Ovary (tissue), 9 donors: Measurements from ENCODE around the gene CWF19L1. TPM values are rescaled to one million over a fixed set of nuclear protein-coding genes. Genes with fewer than 3 reads are reported as not detected.

Source experiments
- DNase-seq, 5 donors: peaks; one replicate each; pipeline ENCODE4 v3.0.0-alpha.2; 2019 to 2020
- H3K27ac ChIP-seq, 2 donors: fragments of 200-600 bp; one replicate each; pipeline versions ENCODE4 v1.5.1 to v1.8.0; 2019 to 2022
- H3K27me3 ChIP-seq: fragments of 200-600 bp; one replicate; pipeline ENCODE4 v1.8.0; 2022
- H3K36me3 ChIP-seq: fragments of 200-600 bp; sonication (generic); one replicate; pipeline ENCODE4 v1.5.1; 2019
- H3K4me1 ChIP-seq: one replicate; pipeline ENCODE4 v1.8.1; 2013; ENCODE audit warnings: mild to moderate bottlenecking, moderate library complexity; ENCODE audit not compliant: insufficient read depth
- H3K4me3 ChIP-seq: fragments of 200-600 bp; sonication (generic); one replicate; pipeline ENCODE4 v1.5.1; 2017
- H3K9me3 ChIP-seq, 2 donors: fragments of 200-600 bp in 1 of 2; sonication (generic) in 1 of 2; one replicate each; pipeline versions ENCODE4 v1.5.1 to v1.8.1; 2013 to 2019; ENCODE audit warnings: mild to moderate bottlenecking in 1 of 2, moderate library complexity in 1 of 2
- CTCF ChIP-seq, 3 donors: fragments of 450-650 bp in 2 of 3; fragments of 200-600 bp in 1 of 3; IDR thresholded peaks; one replicate each; pipeline versions ENCODE4 v1.5.1 to v1.8.0; 2016 to 2022; ENCODE audit warnings: antibody characterized with exemption in 3 of 3, mild to moderate bottlenecking in 1 of 3
- EP300 ChIP-seq: sonication (generic); formaldehyde crosslinking; IDR thresholded peaks from one replicate; pipeline ENCODE4 v1.6.1; 2017; ENCODE audit warnings: antibody characterized with exemption
- POLR2A ChIP-seq: fragments of 450-650 bp; IDR thresholded peaks from one replicate; pipeline ENCODE4 v1.6.1; 2017; ENCODE audit warnings: antibody characterized with exemption, mild to moderate bottlenecking, moderate library complexity
- WGBS, 3 donors: extraction: QIAGEN DNeasy Blood & Tissue Kit in 1 of 3; methylation state at CpG; one replicate each; pipeline versions ENCODE4 v1.1.5 to v1.1.7; 2013 to 2017; 5-methylcytosine and 5-hydroxymethylcytosine counted together
- intact Hi-C, 4 donors: fragments of 100-400 bp; cut with DNase I; formaldehyde crosslinking; loops; one replicate each; pipeline versions ENCODE4 v1.11.0 to v1.15.1; 2022 to 2023
- polyA plus RNA-seq, 2 donors: library from polyadenylated mRNA; stranded (reverse); fragments of 200-250 nt in 1 of 2; fragments of 350-450 nt in 1 of 2; fragmentation: Illumina TruSeq in 1 of 2; extraction: RNeasy Lipid Tissue Mini Kit (QIAGEN cat#74804) in 1 of 2; gene quantifications; one replicate each; pipeline ENCODE4 v1.2.3, GENCODE V29; 2013 to 2014
- total RNA-seq, 7 donors: library from RNA; depleted of rRNA in 2 of 7; stranded (reverse); fragments of >200 nt in 2 of 7; fragmentation: NEBNext Ultra II Directional in 3 of 7; extraction: Animal tissue kit (Norgen Biotek cat#: 25700) in 3 of 7; gene quantifications; one replicate each; pipeline versions ENCODE4 v1.1.0 to v1.2.4, GENCODE V29; 2016 to 2023
- donor health status: DM: no; HTN: no; CAD: no; lungs with moderate emphysema.
- donor health status: DM: no; HTN: no; CAD: no.
- donor health status: Bipolar disorder and iron deficiency.
- donor health status: DM: yes; HTN: yes; CAD: no.
- donor health status: DM: no; HTN: no; CAD: no.
- donor health status: DM: yes; HTN: yes; CAD: no.

CWF19L1 gene
- total and polyA plus RNA-seq, 9 donors: 17.1 to 24.6 (median 20.5) TPM

GRCh38 chr10:100265821-100266485 is 1.5 kb downstream of the CWF19L1 start:
- Histone ChIP-seq H3K9me3 (no peaks in the 10 kb centered on the region), H3K4me1 (peaks cover 4% of the 10 kb centered on the region), H3K27me3 (no peaks in the 10 kb centered on the region), H3K4me3 (no peak overlapping the region), H3K27ac (no peak overlapping the region), H3K36me3 (no peaks in the 10 kb centered on the region)
- WGBS, 3 donors: 89 to 92% (median 90%) methylated on average over 15 of the region's 15 CpGs
- TF ChIP-seq CTCF (IDR thresholded peaks at IDR 0.05) (no peak), EP300 (no peak), POLR2A (no peak)
- no peak for DNase-seq
- intact Hi-C loops: no loop called here

GRCh38 chr10:100254191-100254590 is 13.2 kb downstream of the CWF19L1 start:
- H3K36me3 ChIP-seq: no peaks in the 10 kb centered on the region
- H3K9me3 ChIP-seq: no peaks in the 10 kb centered on the region
- DNase-seq: no peak
- TF ChIP-seq EP300: no peak
- TF ChIP-seq POLR2A: no peak
- TF ChIP-seq CTCF (IDR thresholded peaks at IDR 0.05): no peak
- no peak overlapping the region for H3K4me3 ChIP-seq
- intact Hi-C loops: no loop called here
- no peaks in the 10 kb centered on the region for H3K27me3 ChIP-seq
- H3K4me1 ChIP-seq: no peaks in the 10 kb centered on the region
- 93 to 97% (median 93%) methylated on average over 3 of the region's 3 CpGs for WGBS, 3 donors
- no peak overlapping the region for H3K27ac ChIP-seq

- Histone ChIP-seq H3K9me3 (no peaks in the 10 kb centered on the region), H3K4me3 (no peak overlapping the region), H3K36me3 (no peaks in the 10 kb centered on the region), H3K4me1 (no peaks in the 10 kb centered on the region), H3K27ac (no peak overlapping the region), H3K27me3 (no peaks in the 10 kb centered on the region)
- intact Hi-C loops: no loop called here
- WGBS, 3 donors: 90 to 94% (median 92%) methylated on average over 5 of the region's 5 CpGs
- DNase-seq: no peak
- TF ChIP-seq CTCF (IDR thresholded peaks at IDR 0.05) (no peak), POLR2A (no peak), EP300 (no peak)
Observed at GRCh38 chr10:100253041-100253440, 14.4 kb downstream of the CWF19L1 start.

GRCh38 chr10:100248820-100249219 is 18.6 kb downstream of the CWF19L1 start:
- DNase-seq: no peak
- H3K4me3 ChIP-seq: no peak overlapping the region
- 89 to 95% (median 92%) methylated on average over 7 of the region's 7 CpGs for WGBS, 3 donors
- H3K36me3 ChIP-seq: no peaks in the 10 kb centered on the region
- no peak for TF ChIP-seq EP300
- TF ChIP-seq CTCF (IDR thresholded peaks at IDR 0.05): no peak
- no peak for TF ChIP-seq POLR2A
- H3K27ac ChIP-seq: no peak overlapping the region
- H3K9me3 ChIP-seq: no peaks in the 10 kb centered on the region
- H3K27me3 ChIP-seq: no peaks in the 10 kb centered on the region
- intact Hi-C loops: no loop called here
- no peaks in the 10 kb centered on the region for H3K4me1 ChIP-seq
